ENCODE data around the gene PURA.

PURA gene

DNA sequence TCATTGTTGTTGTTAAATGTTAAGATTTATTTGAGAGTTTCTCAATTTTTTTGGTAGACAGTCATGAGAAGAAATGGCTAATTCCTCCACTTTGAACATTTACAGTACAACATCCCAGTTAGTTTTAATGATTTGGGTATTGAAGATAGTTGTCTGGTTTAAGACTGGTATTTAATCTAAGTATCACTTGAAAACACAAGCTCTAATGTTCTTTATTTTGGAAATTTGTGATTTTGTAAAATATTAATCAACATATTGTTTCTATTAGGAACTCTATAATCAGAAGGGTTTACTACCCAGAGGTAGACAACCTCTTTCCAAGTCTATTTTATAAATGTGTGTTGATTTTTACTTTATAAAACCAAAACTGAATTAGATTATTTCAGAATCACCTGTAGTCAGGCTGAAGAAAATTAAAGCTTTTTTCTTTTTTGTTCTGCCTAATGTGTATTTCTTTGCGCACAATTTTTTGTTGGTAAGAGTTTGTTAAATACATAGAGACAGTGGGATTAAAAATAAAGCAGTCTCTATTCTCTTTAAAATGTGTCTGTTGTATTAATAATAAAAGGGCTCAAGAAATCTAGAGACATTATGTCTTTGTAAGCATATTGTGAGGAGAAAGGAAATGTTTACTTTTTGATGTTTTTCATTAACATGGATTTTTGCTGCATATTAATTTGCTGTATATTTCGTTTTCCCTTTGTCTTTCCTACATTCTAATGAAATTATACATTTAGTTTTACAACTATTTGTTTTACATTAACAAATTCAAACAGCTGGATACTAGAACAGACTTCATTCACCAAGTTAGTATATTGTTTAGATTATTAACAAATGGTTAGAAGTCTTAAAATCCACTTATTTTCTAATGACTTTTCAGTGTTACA lies 3.9 kb upstream of the PURA start:
- no peak for DNase-seq

- no peak for DNase-seq
Measured at GRCh38 chr5:140110646-140110957, 3.3 kb upstream of the PURA start.

GRCh38 chr5:140111011-140111858 lies 2.7 kb upstream of the PURA start:
- peak; percentile 16 for DNase-seq

- DNase-seq = no peak
Measured at GRCh38 chr5:140111859-140112551, 1.9 kb upstream of the PURA start.

- peak; percentile 78 for DNase-seq
Measured at GRCh38 chr5:140112685-140113179, 1.2 kb upstream of the PURA start.

GRCh38 chr5:140113180-140113698 lies 670 bp upstream of the PURA start:
- no peak for DNase-seq

DNA sequence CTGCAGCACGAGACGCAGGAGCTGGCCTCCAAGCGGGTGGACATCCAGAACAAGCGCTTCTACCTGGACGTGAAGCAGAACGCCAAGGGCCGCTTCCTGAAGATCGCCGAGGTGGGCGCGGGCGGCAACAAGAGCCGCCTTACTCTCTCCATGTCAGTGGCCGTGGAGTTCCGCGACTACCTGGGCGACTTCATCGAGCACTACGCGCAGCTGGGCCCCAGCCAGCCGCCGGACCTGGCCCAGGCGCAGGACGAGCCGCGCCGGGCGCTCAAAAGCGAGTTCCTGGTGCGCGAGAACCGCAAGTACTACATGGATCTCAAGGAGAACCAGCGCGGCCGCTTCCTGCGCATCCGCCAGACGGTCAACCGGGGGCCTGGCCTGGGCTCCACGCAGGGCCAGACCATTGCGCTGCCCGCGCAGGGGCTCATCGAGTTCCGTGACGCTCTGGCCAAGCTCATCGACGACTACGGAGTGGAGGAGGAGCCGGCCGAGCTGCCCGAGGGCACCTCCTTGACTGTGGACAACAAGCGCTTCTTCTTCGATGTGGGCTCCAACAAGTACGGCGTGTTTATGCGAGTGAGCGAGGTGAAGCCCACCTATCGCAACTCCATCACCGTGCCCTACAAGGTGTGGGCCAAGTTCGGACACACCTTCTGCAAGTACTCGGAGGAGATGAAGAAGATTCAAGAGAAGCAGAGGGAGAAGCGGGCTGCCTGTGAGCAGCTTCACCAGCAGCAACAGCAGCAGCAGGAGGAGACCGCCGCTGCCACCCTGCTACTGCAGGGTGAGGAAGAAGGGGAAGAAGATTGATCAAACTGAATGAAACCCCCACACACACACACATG lies 654 bp downstream of the PURA start:
- peak; percentile 40 for DNase-seq

DNA sequence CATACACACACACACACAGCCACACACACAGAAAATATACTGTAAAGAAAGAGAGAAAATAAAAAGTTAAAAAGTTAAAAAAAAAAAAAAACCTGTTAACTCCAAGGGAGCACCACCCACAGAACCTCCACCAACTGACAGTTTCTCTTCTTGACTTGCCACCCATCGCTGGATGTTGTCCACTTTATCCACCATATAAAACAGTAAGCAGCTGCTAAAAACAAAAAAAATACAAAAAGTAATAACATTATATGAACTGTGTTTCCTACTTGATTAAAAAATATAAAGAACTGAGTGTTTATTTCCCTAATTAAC lies 1.2 kb downstream of the PURA start:
- no peak for DNase-seq

DNA sequence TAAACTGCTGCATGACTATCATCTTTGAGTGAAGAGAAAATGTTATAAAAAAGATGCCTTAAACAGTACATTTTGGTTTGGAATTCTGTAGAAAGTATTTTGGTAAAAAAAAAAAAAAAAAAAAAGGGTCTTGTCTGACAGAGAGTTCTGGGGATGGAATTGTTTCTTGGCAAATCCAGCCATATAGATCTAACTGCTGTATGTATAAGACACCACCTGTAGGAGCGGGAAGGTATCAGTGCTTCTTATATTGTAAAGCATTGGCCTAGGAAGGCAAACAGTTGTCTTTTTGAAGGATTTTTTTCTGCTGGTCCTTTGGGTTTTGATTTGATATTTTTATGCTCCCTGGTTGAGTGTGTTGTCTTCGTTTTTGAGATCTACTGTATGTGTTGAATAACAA lies 2.8 kb downstream of the PURA start:
- DNase-seq = no peak

GRCh38 chr5:140117523-140117922 lies 3.6 kb downstream of the PURA start:
- DNase-seq = no peak

- no peak for DNase-seq
Measured at GRCh38 chr5:140118302-140118936, 4.5 kb downstream of the PURA start.

DNA sequence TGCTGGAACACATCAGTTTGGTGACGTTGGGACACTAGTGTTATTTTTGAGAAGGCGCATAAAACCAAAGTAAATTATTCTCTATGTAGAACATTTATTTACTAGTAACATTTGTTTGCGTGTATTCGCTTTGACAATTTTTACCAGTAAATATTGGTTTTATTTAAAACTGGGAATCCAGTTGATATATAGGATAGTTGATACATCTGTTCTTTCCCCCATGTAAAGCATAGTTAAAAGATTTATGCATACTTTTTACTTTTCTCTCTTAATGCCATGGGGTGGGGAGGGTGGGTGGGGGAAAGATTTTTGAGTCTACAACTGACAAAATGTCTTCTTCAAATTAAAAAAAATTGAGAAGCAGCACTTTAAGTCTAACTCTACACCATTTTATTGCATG lies 11.7 kb downstream of the PURA start, which contains the start of gene IGIP:
TSS of gene IGIP (plus strand) at position 301 of the 400 bp plus-strand sequence. CDS start 2,540 bp downstream, outside the sequence.
- no peak for DNase-seq

- no peak for DNase-seq
Measured at GRCh38 chr5:140126315-140127012, 12.6 kb downstream of the PURA start.

GRCh38 chr5:140128376-140128775 lies 14.5 kb downstream of the PURA start:
- no peak for DNase-seq

GRCh38 chr5:140130949-140131733 lies 17.2 kb downstream of the PURA start:
- no peak for DNase-seq

DNA sequence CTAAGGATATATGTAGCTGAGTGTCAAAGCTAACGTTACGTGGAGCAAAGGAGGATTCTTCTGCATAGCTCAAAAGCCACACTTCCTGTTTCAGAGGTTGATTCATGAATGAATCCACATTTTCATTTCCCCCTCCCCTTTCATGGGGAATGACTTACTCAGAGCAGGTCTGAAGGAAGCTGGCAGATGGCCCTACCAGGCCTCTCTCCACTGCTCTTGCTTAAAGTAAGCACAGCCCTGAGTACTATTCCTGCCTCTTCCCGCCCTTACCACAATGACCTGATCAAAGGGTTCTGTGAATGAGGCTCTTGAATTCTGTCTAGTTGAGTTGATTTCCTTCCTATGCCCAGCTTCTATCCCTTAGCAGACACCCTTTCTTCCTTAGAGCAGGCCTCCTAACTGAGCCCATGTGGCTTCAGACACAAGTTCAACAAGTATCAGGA lies 18.1 kb downstream of the PURA start:
- DNase-seq = peak; percentile 95

DNA sequence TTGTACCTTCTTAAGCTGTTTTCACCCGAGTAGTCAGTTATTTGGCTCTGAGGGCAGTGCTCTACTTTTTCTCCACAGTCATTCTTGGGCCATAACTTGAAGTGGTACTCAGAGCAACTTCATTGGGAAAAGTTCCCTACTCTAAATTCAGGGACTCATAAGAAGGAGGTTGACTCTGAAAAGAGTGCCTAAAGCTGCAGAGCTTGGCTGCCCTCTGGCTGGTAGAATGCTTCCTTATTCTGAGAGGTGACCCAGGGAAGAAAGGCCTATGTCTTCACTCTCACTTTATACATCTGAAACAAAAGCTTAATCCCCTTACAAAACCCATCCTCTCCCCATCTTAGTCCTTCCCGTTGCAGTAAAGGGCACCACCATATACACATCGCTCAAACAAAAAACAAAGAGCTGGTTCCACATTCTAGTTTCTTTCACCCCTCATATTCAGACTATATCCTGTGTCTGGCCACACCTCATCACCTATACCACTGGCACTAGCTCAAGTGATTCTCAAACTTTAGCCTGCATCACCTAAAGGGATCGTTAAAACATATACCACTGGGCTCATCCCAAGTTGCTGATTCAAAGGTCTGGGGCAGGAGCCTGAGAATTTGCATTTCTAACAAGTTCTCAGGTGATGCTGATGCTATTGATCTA lies 19.7 kb downstream of the PURA start:
- DNase-seq = no peak

DNA sequence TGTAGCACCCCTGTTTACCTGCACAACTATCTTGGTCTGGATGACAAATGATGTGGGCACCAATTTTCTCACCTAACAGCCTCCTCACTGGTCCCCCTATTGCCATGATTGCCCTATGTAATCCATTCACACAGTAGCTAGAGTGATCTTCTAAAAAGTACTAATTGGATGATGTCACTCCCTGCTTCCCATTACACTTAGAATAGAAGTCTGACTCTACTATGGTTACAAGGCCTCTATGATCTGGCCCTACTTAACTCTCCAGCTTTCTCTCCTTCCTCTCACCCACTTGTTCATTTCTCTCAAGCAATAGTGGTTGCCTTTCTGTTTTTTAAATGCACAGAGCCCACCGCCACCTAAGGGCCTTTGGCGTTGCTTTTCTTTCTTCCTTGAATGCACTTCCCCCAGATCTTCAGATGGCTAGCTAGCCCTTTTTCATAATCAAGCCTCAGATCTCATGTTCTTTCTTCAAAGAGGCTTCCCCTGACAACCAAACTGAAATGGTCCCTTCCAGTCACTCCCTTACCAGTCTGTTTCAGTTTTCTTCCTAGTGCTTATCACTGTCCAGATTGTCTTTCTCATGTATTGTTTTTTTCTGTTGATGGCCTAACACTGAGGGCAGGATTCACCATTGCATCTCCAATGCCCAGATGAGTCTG lies 20.5 kb downstream of the PURA start:
- no peak for DNase-seq

DNA sequence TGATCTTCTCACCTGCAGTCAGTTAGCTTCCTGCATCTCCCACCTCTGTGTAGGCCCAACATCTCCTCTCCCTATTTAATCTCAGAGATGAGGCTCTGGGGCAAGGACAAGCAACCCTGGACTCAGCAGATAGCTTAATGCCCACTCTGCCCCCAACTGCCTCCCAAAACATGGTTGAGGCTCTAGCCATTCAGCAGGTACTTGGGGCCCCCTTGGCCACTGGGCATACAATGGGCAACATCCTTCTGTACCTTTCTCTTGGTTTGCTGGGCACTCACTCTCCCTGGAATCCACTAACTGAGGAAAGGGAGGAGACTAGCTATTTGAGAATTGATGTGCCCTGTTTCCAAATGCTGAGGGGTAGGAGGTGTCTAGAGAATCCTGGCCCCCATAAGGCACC lies 21.2 kb downstream of the PURA start:
- no peak for DNase-seq
